Measurements from ENCODE around the gene USP13.
A peak's percentile ranks its signal among the peaks of the same experiment; 100 is the strongest.

USP13 gene, protein sequence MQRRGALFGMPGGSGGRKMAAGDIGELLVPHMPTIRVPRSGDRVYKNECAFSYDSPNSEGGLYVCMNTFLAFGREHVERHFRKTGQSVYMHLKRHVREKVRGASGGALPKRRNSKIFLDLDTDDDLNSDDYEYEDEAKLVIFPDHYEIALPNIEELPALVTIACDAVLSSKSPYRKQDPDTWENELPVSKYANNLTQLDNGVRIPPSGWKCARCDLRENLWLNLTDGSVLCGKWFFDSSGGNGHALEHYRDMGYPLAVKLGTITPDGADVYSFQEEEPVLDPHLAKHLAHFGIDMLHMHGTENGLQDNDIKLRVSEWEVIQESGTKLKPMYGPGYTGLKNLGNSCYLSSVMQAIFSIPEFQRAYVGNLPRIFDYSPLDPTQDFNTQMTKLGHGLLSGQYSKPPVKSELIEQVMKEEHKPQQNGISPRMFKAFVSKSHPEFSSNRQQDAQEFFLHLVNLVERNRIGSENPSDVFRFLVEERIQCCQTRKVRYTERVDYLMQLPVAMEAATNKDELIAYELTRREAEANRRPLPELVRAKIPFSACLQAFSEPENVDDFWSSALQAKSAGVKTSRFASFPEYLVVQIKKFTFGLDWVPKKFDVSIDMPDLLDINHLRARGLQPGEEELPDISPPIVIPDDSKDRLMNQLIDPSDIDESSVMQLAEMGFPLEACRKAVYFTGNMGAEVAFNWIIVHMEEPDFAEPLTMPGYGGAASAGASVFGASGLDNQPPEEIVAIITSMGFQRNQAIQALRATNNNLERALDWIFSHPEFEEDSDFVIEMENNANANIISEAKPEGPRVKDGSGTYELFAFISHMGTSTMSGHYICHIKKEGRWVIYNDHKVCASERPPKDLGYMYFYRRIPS

DNA sequence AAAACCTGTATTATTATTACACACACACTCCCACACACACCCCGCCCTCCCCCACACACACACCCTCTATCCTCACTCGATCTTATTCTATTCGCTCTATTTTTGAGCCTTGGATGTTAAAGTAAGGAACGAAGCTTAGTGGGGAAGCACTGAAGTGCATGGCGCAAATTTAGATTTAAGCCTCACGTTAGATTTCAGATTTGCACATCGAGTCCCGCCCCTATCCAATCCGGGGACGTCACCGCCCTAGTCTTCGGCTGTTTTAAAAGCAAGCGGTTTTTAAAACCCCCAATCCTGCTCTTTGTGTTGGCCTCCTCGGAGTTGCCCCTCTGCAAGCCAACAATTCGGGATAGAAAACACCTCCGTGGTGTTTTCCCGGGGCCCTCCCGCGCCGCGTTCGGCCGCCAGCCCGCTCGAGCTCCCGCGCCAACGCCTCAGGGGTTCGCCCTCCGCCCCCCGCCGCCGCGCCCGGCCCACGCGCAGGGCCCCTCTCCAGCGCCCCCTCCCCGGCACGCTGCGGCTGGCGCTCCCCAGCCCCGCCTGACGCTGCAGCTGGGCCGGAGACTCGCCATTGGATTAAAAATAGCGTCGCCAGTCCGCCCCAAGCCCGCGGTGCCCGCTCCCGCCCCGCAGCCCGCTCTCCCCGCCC lies at the start of gene USP13:
Gene USP13 (plus strand): TSS at position 594 of the 649 bp plus-strand sequence. CDS start 186 bp downstream, outside the sequence.
- ChIA-PET CTCF (interaction anchor here (1.4 kb wide), 1 partner anchor 9 kb away, joined by 4 read pairs; no protein-coding TSS in a partner anchor), POLR2A (no interaction called here)
- TF ChIP-seq, protein P1, sequence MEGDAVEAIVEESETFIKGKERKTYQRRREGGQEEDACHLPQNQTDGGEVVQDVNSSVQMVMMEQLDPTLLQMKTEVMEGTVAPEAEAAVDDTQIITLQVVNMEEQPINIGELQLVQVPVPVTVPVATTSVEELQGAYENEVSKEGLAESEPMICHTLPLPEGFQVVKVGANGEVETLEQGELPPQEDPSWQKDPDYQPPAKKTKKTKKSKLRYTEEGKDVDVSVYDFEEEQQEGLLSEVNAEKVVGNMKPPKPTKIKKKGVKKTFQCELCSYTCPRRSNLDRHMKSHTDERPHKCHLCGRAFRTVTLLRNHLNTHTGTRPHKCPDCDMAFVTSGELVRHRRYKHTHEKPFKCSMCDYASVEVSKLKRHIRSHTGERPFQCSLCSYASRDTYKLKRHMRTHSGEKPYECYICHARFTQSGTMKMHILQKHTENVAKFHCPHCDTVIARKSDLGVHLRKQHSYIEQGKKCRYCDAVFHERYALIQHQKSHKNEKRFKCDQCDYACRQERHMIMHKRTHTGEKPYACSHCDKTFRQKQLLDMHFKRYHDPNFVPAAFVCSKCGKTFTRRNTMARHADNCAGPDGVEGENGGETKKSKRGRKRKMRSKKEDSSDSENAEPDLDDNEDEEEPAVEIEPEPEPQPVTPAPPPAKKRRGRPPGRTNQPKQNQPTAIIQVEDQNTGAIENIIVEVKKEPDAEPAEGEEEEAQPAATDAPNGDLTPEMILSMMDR (IDR thresholded peaks at IDR 0.05; ENCODE audit: control extremely low read depth, extremely low read depth, low read depth, missing control alignments), result no peak
- peak; percentile 75 for DNase-seq (ENCODE audit: extremely low spot score)

DNA sequence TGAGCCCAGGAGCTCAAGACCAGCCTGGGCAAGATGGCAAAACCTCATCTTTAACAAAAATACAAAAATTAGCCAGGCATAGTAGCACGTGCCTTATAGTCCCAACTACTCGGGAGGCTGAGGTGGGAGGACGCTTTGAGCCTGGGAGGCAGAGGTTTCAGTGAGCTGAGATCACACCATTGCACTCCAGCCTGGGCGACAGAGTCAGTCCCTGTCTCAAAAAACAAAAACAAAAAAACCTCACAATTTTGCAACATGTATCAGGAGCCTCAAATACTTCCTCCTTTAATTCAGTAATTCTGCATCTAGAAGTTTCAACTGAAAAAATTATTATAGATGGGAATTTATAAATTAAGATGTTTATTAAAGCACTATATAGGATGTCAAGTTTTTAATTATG lies 49.5 kb upstream of the USP13 start:
- ChIA-PET POLR2A (no interaction called here), CTCF (no interaction called here)
- no peak for DNase-seq (ENCODE audit: extremely low spot score)
- TF ChIP-seq, protein P1 (IDR thresholded peaks at IDR 0.05; ENCODE audit: control extremely low read depth, extremely low read depth, low read depth, missing control alignments), result no peak

DNA sequence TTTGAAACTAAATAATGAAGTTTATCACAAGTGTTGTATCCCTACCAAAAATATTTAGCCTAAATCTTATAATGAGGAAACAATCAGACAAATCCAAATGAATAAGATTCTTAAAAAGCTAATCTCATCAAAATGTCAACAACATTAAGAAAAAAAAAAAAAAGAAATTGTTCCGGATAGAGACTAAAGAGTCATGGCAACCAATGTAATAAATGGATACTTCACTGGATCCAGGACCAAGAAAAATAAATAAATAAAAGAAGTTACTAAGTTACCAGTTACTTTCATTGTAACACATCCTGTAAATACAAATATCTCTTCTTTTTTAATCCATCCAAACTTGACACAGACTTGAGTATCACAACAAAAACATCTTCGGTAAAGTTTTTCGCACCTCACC lies 49.0 kb upstream of the USP13 start:
- no peak for DNase-seq (ENCODE audit: extremely low spot score)
- ChIA-PET POLR2A (no interaction called here), CTCF (no interaction called here)
- TF ChIP-seq, protein P1 (IDR thresholded peaks at IDR 0.05; ENCODE audit: control extremely low read depth, extremely low read depth, low read depth, missing control alignments), result no peak

DNA sequence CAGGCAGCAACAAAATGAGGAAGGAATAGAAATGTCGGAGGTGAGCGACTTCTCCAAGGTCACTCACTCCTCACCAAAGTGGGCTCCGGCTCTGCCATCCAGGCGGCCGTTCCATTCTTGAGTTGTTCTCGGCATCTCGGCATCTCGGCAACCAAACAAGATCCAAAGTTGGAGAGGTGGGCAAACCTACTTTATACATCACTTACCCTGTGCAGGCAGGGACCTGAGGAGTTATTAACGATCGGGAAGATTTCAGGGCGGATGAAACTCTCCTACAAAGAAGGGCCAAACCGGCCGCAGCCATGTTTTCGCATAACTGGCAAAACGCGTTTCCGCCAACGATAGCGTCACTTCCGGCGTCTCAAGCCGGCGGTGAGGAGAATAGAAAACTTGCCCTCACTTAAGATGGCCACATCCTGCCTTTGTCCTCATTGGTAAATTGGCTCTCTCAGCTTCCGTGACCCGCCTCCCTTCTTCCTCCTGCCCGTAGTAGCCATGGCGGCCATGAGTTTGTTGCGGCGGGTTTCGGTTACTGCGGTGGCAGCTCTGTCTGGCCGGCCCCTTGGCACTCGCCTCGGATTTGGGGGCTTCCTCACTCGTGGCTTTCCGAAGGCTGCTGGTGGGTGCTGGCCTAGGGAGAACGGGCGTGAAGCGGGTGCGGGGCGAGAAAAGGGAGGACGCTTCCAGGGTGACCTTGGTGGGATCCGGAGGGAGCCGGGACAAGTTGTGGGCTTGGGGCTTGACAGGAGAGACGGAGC lies 48.3 kb upstream of the USP13 start, which contains the start of the genes MRPL47 and NDUFB5:
Gene MRPL47 (minus strand): TSS at position 318 of the 758 bp plus-strand sequence. CDS start 14 bp downstream, at position 304.
Gene NDUFB5 (plus strand): TSS at position 474 of the 758 bp plus-strand sequence. CDS start 22 bp downstream, at position 496.
- CTCF ChIA-PET, result interaction anchor here (1.0 to 1.3 kb wide), 3 partner anchors 10 to 42 kb away, joined by 3 to 4 read pairs (median 4); partner anchors contain the start of gene ACTL6A
- DNase-seq (ENCODE audit: extremely low spot score), result peak; percentile 93
- TF ChIP-seq, protein P1 (IDR thresholded peaks at IDR 0.05; ENCODE audit: control extremely low read depth, extremely low read depth, low read depth, missing control alignments), result no peak
- POLR2A ChIA-PET, result no interaction called here

DNA sequence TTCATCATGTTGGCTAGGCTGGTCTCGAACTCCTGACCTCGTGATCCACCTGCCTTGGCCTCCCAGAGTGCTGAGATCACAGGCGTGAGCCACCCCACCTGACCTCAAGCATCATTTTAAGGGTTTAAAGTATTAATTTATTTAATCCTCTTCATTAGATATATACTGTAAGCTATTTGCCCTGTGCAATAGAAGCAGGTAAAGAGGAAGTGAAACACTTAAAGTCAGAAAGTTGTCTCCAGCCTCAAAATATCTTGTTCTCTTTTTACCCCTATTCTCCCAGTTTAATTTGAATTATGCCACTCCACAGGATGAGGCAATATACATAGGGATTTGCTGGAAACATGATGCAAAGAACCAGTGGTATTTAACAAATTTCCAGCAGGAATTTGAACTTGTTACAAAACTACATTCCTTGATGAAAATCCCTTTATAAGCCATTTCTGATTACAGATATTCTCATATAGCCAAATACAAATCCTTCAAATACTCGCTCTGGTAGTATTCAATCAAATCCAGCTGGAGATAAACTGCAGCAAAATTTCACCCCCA lies 46.2 kb upstream of the USP13 start:
- DNase-seq (ENCODE audit: extremely low spot score), result peak; percentile 37
- POLR2A ChIA-PET, result interaction anchor here (0.6 kb wide), 1 partner anchor 16 kb away, joined by 4 read pairs; no protein-coding TSS in a partner anchor
- CTCF ChIA-PET, result no interaction called here
- TF ChIP-seq, protein P1 (IDR thresholded peaks at IDR 0.05; ENCODE audit: control extremely low read depth, extremely low read depth, low read depth, missing control alignments), result no peak
